ENCODE data around the gene FBXO10.
"Not testable (repeated sequence)": the region's sequence is repeated elsewhere in the genome, so short reads cannot be mapped to it uniquely, and the experiment has no call there.

Gene FBXO10, protein sequence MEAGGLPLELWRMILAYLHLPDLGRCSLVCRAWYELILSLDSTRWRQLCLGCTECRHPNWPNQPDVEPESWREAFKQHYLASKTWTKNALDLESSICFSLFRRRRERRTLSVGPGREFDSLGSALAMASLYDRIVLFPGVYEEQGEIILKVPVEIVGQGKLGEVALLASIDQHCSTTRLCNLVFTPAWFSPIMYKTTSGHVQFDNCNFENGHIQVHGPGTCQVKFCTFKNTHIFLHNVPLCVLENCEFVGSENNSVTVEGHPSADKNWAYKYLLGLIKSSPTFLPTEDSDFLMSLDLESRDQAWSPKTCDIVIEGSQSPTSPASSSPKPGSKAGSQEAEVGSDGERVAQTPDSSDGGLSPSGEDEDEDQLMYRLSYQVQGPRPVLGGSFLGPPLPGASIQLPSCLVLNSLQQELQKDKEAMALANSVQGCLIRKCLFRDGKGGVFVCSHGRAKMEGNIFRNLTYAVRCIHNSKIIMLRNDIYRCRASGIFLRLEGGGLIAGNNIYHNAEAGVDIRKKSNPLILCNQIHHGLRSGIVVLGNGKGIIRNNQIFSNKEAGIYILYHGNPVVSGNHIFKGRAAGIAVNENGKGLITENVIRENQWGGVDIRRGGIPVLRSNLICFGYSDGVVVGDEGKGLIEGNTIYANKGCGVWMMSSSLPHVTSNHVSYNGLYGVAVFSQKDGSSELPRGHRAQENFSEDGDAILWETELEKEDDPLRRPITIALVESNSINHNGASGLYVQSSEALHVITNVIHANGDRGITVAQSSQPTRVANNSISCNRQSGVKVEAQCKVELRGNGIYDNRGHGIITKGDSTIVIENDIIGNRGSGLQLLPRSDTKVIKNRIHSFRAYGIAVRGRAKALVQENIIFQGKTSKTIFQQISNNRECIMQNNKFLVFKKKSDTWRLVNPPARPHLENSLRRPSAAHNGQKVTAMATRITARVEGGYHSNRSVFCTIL

GRCh38 chr9:37575921-37576721, at the start of gene FBXO10:
Gene FBXO10 (minus strand): TSS chr9:37576380. CDS start chr9:37541768, 34,612 bp downstream.
- DNase-seq (ENCODE audit: low read depth in 1 of 2, low spot score in 1 of 2): peak in 1 of 2 donors; percentile 6

DNA sequence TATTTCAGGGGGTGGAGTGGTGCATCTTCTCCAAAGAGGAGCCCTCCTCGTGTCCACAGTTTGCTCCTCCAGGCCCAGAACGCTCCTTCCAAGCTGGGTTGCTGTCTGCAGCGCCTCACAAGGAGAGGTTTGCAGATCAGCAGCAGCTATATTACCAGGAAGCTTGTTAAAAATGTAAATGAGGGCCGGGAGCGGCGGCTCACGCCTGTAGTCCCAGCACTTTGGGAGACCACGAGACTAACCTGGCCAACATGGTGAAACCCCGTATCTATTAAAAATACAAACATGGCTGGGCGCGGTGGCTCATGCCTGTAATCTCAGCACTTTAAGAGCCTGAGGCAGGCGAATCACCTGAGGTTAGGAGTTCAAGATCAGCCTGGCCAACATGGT, 49.6 kb upstream of the FBXO10 start:
- DNase-seq (ENCODE audit: low read depth in 1 of 2, low spot score in 1 of 2): no peak

- DNase-seq (ENCODE audit: low read depth in 1 of 2, low spot score in 1 of 2): no peak
These were observed 49.0 kb upstream of the FBXO10 start for GRCh38 chr9:37625036-37625757.

DNA sequence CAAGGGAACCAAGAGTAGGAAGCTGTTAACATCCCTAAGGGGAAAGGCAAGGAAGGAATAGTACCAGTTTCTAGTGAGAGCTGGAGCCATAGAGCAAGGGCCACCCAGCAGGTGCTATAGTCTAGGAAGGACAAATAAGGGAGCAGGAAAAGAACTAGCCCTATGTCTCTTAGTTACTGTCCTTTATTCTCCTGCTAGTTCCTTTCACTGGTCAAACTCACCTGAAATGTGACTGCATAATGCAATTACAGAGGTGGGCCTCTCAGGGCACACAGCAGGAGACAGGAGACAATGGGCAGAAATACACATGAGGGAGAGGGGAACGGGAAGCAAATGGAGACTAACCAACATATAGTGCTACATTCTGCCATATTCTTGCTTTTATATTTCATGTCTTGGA, 47.9 kb upstream of the FBXO10 start:
- DNase-seq (ENCODE audit: low read depth in 1 of 2, low spot score in 1 of 2): no peak

DNA sequence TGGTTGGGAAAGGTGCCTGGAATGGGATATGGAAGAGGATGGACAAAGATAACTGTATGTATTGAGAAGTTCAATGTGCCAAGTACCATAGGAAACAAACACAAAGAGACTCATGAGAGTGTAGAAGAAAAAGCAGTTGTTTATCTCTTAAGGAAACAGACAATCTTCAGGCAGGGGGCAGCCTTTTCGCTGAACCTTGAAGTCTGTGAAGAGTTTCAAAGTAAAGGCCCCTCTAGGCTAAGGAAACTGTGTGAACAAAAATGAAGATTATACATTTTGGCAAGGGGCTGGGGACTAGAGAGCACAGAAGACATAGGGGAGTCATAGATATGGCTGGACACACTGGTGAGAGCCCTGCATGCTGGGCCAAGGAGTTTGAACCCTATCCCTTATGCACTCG, 47.1 kb upstream of the FBXO10 start:
- no peak for DNase-seq (ENCODE audit: low read depth in 1 of 2, low spot score in 1 of 2)

- DNase-seq (ENCODE audit: low read depth in 1 of 2, low spot score in 1 of 2): no peak
These were observed 46.3 kb upstream of the FBXO10 start for GRCh38 chr9:37622462-37622861.

- no peak for DNase-seq (ENCODE audit: low read depth in 1 of 2, low spot score in 1 of 2)
These were observed 45.3 kb upstream of the FBXO10 start for GRCh38 chr9:37621273-37622121.

- no peak for DNase-seq (ENCODE audit: low read depth in 1 of 2, low spot score in 1 of 2)
These were observed 44.2 kb upstream of the FBXO10 start for GRCh38 chr9:37620396-37620795.

- no peak for DNase-seq (ENCODE audit: low read depth in 1 of 2, low spot score in 1 of 2)
These were observed 43.6 kb upstream of the FBXO10 start for GRCh38 chr9:37619806-37620205.

DNA sequence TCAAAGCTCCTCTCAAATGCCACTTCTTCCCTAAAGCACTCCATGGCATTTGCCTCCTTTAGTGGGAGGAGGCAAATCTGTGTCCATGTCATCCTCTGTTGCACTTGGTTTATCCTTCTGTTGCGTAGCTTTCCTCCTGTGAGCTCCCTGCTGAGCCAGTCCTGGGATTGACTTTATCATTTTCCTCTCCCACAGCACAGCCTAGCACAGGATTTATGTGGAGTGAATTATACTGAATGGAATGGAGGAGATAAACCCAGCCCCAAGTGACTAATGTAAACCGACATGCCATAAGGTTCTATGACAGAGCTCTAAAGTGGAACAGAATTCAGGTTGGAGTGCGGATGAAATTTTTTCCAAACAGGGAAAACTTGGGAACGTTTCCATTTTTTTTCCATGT, 42.6 kb upstream of the FBXO10 start:
- no peak for DNase-seq (ENCODE audit: low read depth in 1 of 2, low spot score in 1 of 2)

GRCh38 chr9:37617832-37618231, 41.7 kb upstream of the FBXO10 start:
- DNase-seq (ENCODE audit: low read depth in 1 of 2, low spot score in 1 of 2): no peak

DNA sequence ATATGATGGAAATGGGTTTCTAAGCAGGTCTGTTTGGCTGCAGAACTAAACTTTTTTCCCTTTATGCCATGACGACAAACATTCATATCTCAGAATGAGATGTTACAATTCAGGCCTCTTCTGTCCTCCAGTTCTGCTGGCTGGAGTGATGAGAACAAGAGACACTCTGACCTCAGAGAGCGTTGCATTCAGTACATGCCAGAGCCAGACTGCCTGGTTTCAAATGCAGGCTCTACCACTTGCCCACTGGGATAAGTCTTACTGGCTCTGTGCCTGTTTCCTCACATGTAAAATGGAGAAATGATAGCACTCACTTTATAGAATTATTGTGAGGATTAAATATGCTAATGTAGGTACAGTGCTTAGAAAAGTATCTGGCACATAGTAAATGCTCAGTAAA, 41.0 kb upstream of the FBXO10 start:
- DNase-seq (ENCODE audit: low read depth in 1 of 2, low spot score in 1 of 2): no peak

DNA sequence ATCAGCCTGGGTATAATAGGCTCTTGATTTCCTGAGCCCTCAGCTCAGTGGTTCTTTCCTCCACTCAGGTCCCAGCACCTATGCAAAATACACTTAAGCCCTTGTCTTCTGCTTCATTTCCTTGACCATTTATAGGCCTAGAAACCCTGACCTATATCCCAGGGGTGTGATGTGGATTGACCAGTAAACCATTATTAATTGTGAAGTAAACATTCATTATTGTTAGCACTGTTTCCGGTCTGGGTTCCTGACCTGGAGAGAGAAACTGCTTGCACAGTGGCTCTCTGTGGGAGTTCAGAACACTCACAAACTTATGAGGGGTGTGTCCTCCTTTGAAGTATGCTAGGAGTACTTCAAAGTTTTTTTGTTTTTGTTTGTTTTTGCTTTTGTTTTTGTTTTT, 35.8 kb upstream of the FBXO10 start:
- no peak for DNase-seq (ENCODE audit: low read depth in 1 of 2, low spot score in 1 of 2)

DNA sequence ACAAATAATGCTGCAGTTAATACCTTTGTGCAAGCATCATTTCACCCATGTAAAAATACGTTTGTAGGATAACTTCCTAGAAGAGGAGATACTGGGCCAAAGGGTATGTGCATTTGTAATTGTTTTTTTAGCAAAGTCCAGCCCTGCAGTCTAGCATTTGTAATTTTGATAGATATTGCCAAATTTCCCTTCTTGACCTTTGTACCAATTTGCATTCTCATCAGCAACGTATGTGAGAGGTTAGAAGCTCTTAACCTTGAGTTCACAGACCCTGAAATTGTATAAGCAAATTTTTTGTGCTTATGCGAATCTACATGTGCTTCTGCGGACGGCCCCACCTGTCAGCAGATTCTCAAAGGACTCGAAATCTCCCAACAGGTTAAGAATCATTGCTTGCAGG, 34.8 kb upstream of the FBXO10 start:
- no peak for DNase-seq (ENCODE audit: low read depth in 1 of 2, low spot score in 1 of 2)

DNA sequence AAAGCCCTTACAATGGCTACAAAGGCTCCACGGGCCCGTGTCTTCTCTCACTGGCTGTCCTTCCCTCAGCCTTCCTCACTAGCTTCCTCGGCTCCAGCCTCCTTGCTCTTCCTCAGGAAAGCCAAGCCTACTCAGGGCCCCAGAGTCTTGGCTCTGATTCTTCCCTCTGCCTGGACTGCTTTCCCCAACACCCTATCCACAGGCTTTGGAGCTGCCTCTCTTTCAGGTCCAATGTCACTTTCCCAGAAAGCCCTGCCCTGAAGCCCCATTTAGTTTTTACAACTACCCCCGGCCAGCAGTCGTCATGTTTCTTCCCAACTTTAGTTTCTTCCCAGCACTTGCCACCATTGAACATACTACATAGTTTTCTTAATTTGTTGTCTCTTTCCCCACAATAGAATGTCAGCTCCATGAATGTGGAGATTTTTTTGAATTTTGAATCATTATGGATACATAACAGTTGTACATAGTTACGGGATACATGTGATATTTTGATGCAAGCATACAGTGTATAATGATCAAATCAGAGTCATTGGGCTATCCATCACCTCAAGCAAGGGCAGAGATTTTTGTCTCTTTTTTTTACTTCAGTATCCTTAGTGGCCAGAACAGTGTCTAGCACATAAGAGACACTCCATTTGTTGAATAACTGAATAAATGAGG, 33.7 kb upstream of the FBXO10 start:
- no peak for DNase-seq (ENCODE audit: low read depth in 1 of 2, low spot score in 1 of 2)

- no peak for DNase-seq (ENCODE audit: low read depth in 1 of 2, low spot score in 1 of 2)
These were observed 32.1 kb upstream of the FBXO10 start for GRCh38 chr9:37608250-37608649.

DNA sequence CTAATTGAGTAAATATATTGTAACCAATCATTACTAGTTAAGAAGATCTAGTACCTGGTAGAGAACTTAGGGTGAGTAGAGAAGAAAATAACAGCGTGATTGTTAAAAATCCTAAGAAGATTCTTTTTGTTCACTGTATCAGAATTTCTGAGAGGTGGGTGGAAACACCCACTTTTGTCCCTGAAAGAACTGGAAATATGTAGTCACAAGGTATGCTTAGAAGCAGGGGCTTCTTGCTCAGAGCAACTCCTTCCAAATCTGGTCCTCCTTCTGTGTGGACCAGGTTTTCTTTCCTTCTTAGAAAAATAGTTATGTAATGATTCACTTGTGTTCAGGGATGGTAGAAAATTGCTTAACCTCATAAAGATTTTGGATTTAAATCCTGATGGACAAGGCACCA, 28.1 kb upstream of the FBXO10 start:
- no peak for DNase-seq (ENCODE audit: low read depth in 1 of 2, low spot score in 1 of 2)

- no peak for DNase-seq (ENCODE audit: low read depth in 1 of 2, low spot score in 1 of 2)
These were observed 26.6 kb upstream of the FBXO10 start for GRCh38 chr9:37602817-37603216.

DNA sequence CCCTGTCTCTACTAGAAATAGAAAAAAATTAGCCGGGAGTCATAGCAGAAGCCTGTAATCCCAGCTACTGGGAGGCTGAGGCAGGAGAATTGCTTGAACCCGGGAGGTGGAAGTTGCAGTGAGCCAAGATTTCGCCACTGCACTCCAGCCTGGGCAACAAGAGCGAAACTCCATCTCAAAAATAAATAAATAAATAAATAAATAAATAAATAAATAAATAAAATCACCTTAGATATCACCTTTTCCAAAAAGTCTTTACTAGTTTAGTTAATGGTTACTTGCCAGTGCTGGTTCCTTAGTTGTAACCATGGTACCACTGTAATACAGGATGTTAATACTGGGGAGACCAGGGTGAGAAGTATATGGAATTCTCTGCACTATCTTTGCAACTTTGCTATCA, 25.9 kb upstream of the FBXO10 start:
- not testable (repeated sequence) for DNase-seq (ENCODE audit: low read depth in 1 of 2, low spot score in 1 of 2)
